IMR-90 (cell line): ENCODE data around the gene EIF4H. TPM values are rescaled to one million over a fixed set of nuclear protein-coding genes. Genes with fewer than 3 reads are reported as not detected.
A peak's percentile ranks its signal among the peaks of the same experiment; 100 is the strongest.

Experiments used
- ATAC-seq: fragments of 200-7000 bp; cut with Tn5 transposase; 2 replicates; pipeline ENCODE4 v1.9.1; 2020; ENCODE audit warnings: low read depth, mild to moderate bottlenecking, moderate library complexity
- BruUV-seq: library from RNA; stranded (reverse); fragments of 400-500 nt; replicated peaks from 2 replicates; lab custom pipeline; 2021; lab: Mats Ljungman, UMichigan
- CTCF ChIA-PET: fragments of 300-600 bp; formaldehyde crosslinking; extraction: SDS; loops from one replicate; lab custom pipeline; 2021; ENCODE audit warnings: antibody characterized with exemption; lab: Yijun Ruan, JAX
- POLR2A ChIA-PET: fragments of 300-600 bp; sonication (Branson Sonifier 250); formaldehyde crosslinking; loops from one replicate; lab custom pipeline; 2022; ENCODE audit warnings: antibody characterized with exemption; ENCODE audit not compliant: unreplicated experiment; lab: Charles Lee
- DNase-seq: peaks from one replicate; pipeline ENCODE4 v3.0.0; 2013
- H2AFZ ChIP-seq: replicated peaks from 2 replicates; pipeline ENCODE3; 2013; ENCODE audit warnings: low read length, mild to moderate bottlenecking; ENCODE audit not compliant: poor library complexity
- H2AK5ac ChIP-seq: 2 replicates; pipeline ENCODE4 v1.6.1; 2013; ENCODE audit warnings: low read depth, low read length, inconsistent platforms
- H2AK9ac ChIP-seq: replicated peaks from 2 replicates; pipeline ENCODE3; 2013; ENCODE audit warnings: mild to moderate bottlenecking, low read depth, low read length, moderate library complexity; ENCODE audit not compliant: poor library complexity
- H2BK120ac ChIP-seq: 2 replicates; pipeline ENCODE4 v1.6.1; 2013; ENCODE audit warnings: low read depth, low read length, inconsistent platforms
- H2BK15ac ChIP-seq: 3 replicates; pipeline ENCODE4 v1.6.1; 2013; ENCODE audit warnings: low read depth, low read length, inconsistent platforms
- H2BK20ac ChIP-seq: 2 replicates; pipeline ENCODE4 v1.6.1; 2013; ENCODE audit warnings: low read depth, mild to moderate bottlenecking, inconsistent platforms, low read length, moderate library complexity
- H2BK5ac ChIP-seq: 2 replicates; pipeline ENCODE4 v1.6.1; 2013; ENCODE audit warnings: mild to moderate bottlenecking, low read depth, low read length, inconsistent platforms; ENCODE audit not compliant: poor library complexity, severe bottlenecking
- H3K14ac ChIP-seq: replicated peaks from 2 replicates; pipeline ENCODE4 v1.6.1; 2013; ENCODE audit warnings: low read depth, low read length, inconsistent platforms
- H3K18ac ChIP-seq: 2 replicates; pipeline ENCODE4 v1.6.1; 2013; ENCODE audit warnings: low read depth, low read length, control low read depth
- H3K23ac ChIP-seq: 2 replicates; pipeline ENCODE4 v1.6.1; 2013; ENCODE audit warnings: low read depth, low read length, inconsistent platforms
- H3K27ac ChIP-seq: 2 replicates; pipeline ENCODE4 v1.5.1; 2013; ENCODE audit warnings: mild to moderate bottlenecking, control low read depth, low read length; ENCODE audit not compliant: insufficient read depth
- H3K27me3 ChIP-seq: 2 replicates; pipeline ENCODE4 v1.6.1; 2013; ENCODE audit warnings: low read length; ENCODE audit not compliant: control insufficient read depth, insufficient read depth
- H3K36me3 ChIP-seq: 2 replicates; pipeline ENCODE4 v1.6.1; 2013; ENCODE audit warnings: low read length, mixed read lengths; ENCODE audit not compliant: control insufficient read depth, insufficient read depth
- H3K4ac ChIP-seq: 2 replicates; pipeline ENCODE4 v1.6.1; 2013; ENCODE audit warnings: low read depth, low read length, inconsistent platforms
- H3K4me1 ChIP-seq: 2 replicates; pipeline ENCODE4 v1.6.1; 2013; ENCODE audit warnings: low read length, mixed read lengths; ENCODE audit not compliant: control insufficient read depth, insufficient read depth
- H3K4me2 ChIP-seq: 2 replicates; pipeline ENCODE4 v1.6.1; 2013; ENCODE audit warnings: low read depth, mild to moderate bottlenecking, control low read depth, low read length, moderate library complexity
- H3K4me3 ChIP-seq: 2 replicates; pipeline ENCODE4 v1.5.1; 2013; ENCODE audit warnings: low read depth, mild to moderate bottlenecking, control low read depth, low read length, moderate library complexity; ENCODE audit not compliant: insufficient read depth
- H3K56ac ChIP-seq: 2 replicates; pipeline ENCODE4 v1.6.1; 2013; ENCODE audit warnings: low read length, inconsistent platforms; ENCODE audit not compliant: insufficient read depth; ENCODE audit errors: extremely low read depth
- H3K79me1 ChIP-seq, 2 experiments: 2 replicates each; pipeline ENCODE4 v1.6.1; 2013; ENCODE audit warnings: low read length in 2 of 2, inconsistent platforms in 1 of 2, low read depth in 1 of 2
- H3K9ac ChIP-seq: 2 replicates; pipeline ENCODE4 v1.6.1; 2013; ENCODE audit warnings: low read depth, low read length, control low read depth
- H3K9me1 ChIP-seq: 2 replicates; pipeline ENCODE4 v1.6.1; 2013; ENCODE audit warnings: low read length, inconsistent platforms; ENCODE audit not compliant: insufficient read depth
- H3K9me3 ChIP-seq: 2 replicates; pipeline ENCODE4 v1.6.1; 2013; ENCODE audit warnings: low read length; ENCODE audit not compliant: control insufficient read depth, insufficient read depth
- H4K20me1 ChIP-seq: 2 replicates; pipeline ENCODE4 v1.6.1; 2013; ENCODE audit warnings: low read length, inconsistent platforms; ENCODE audit not compliant: insufficient read depth
- H4K5ac ChIP-seq: 2 replicates; pipeline ENCODE4 v1.6.1; 2013; ENCODE audit warnings: mild to moderate bottlenecking, low read depth, low read length, control low read depth
- H4K8ac ChIP-seq, 2 experiments: 2 replicates each; pipeline ENCODE4 v1.6.1; 2013; ENCODE audit warnings: low read depth in 2 of 2, low read length in 2 of 2, control low read depth in 1 of 2, inconsistent platforms in 1 of 2
- H4K91ac ChIP-seq: 2 replicates; pipeline ENCODE4 v1.6.1; 2013; ENCODE audit warnings: low read depth, low read length, inconsistent platforms; ENCODE audit not compliant: insufficient read depth
- MAFK ChIP-seq: IDR thresholded peaks from 2 replicates; pipeline ENCODE4 v1.6.1; 2012; ENCODE audit warnings: low read depth, low read length, improper control_type of control experiment
- MAZ ChIP-seq: IDR thresholded peaks from 2 replicates; pipeline ENCODE4 v1.6.1; 2012; ENCODE audit warnings: low read depth, mild to moderate bottlenecking, low read length, improper control_type of control experiment, moderate library complexity, borderline replicate concordance
- NFE2L2 ChIP-seq: fragments of 150-350 bp; IDR thresholded peaks from 2 replicates; pipeline ENCODE4 v1.6.1; 2016; ENCODE audit warnings: low read depth, mild to moderate bottlenecking, low read length
- POLR2A ChIP-seq: IDR thresholded peaks from 2 replicates; pipeline ENCODE4 v1.6.1; 2012; ENCODE audit warnings: mild to moderate bottlenecking, low read depth, low read length
- RAD21 ChIP-seq: IDR thresholded peaks from 2 replicates; pipeline ENCODE4 v1.6.1; 2012; ENCODE audit warnings: low read length, improper control_type of control experiment
- SMC3 ChIP-seq: fragments of 150-350 bp; IDR thresholded peaks from 2 replicates; pipeline ENCODE4 v1.6.1; 2016; ENCODE audit warnings: low read depth, mild to moderate bottlenecking, antibody characterized with exemption, low read length, moderate library complexity
- WGBS, 2 experiments: methylation state at CpG; one replicate each; pipeline versions ENCODE4 v1.1.5 to v1.1.7; 2013; ENCODE audit warnings: missing lambda C conversion rate in 2 of 2; ENCODE audit not compliant: insufficient read length in 1 of 2; ENCODE audit errors: extremely low coverage in 2 of 2; 5-methylcytosine and 5-hydroxymethylcytosine counted together
- dilution Hi-C: fragments of 300-500 bp; cut with HindIII; formaldehyde crosslinking; loops from one replicate; pipeline ENCODE4 v1.14.3; 2018; ENCODE audit warnings: low sequenced_read_pairs; ENCODE audit not compliant: unreplicated experiment
- in situ Hi-C: fragments of 300-500 bp; cut with MboI; formaldehyde crosslinking; loops from 3 replicates; pipeline ENCODE4 v1.14.3; 2019; ENCODE audit warnings: low sequenced_read_pairs, inconsistent platforms, mixed read lengths
- intact Hi-C: fragments of 100-400 bp; cut with micrococcal nuclease; formaldehyde crosslinking; loops from 2 replicates; pipeline ENCODE4 v1.10.0; 2022
- polyA plus RNA-seq, 3 experiments: library from polyadenylated mRNA; depleted of rRNA; stranded (reverse); fragments of >200 nt; gene quantifications; 2 replicates each; pipeline ENCODE4 v1.2.3, GENCODE V29; 2012; ENCODE audit warnings: low replicate concordance in 1 of 3
- total RNA-seq: library from RNA; depleted of rRNA; stranded (reverse); fragments of >200 nt; gene quantifications from 2 replicates; pipeline ENCODE4 v1.2.3, GENCODE V29; 2012
- TF ChIP-seq, protein P1 (sequence below): fragments of 150-350 bp; IDR thresholded peaks from 2 replicates; pipeline ENCODE4 v1.6.1; 2017; ENCODE audit warnings: mild to moderate bottlenecking, antibody characterized with exemption, low read length, low read depth

The EIF4H gene
- total and polyA plus RNA-seq, 2 of the 4 experiments (the other 2 are of a cell fraction), result 241 to 321 TPM

GRCh38 chr7:74215921-74216320 lies 41.8 kb downstream of the EIF4H start:
- Histone ChIP-seq H3K23ac (no peak overlapping the region), H3K4me3 (no peak overlapping the region), H2BK15ac (no peak overlapping the region), H3K9me1 (no peaks in the 10 kb centered on the region), H2AK9ac (peak overlapping the region; percentile 1), H3K79me1 (no peaks in the 10 kb centered on the region), H2AFZ (no peak overlapping the region), H3K9me3 (peaks cover 5% of the 10 kb centered on the region), H3K18ac (no peak overlapping the region), H3K4ac (no peak overlapping the region), H3K27me3 (no peaks in the 10 kb centered on the region; the same call in 1 of the 2 replicates), H3K27ac (no peak overlapping the region), H3K36me3 (no peaks in the 10 kb centered on the region), H4K20me1 (no peaks in the 10 kb centered on the region), H4K5ac (no peak overlapping the region), H4K91ac (no peak overlapping the region), H3K56ac (no peak overlapping the region), H2BK5ac (no peak overlapping the region), H2BK20ac (no peak overlapping the region), H3K4me1 (no peaks in the 10 kb centered on the region; the same call in 1 of the 2 replicates), H2BK120ac (no peak overlapping the region), H3K14ac (no peak overlapping the region), H4K8ac (no peak overlapping the region), H3K4me2 (no peak overlapping the region), H2AK5ac (no peak overlapping the region), H3K9ac (no peak overlapping the region)
- no TSS peak for BruUV-seq
- 67% methylated on average over 4 of the region's 15 CpGs; no CpG with 5 or more reads in 1 of the 2 experiments for WGBS, 2 experiments
- CTCF ChIA-PET, result no interaction called here
- DNase-seq, result no peak
- dilution Hi-C loops (no loop called here), intact Hi-C loops (no loop called here), in situ Hi-C loops (loop anchor here (25.0 kb wide), 1 partner anchor 346 kb away; no protein-coding TSS in a partner anchor)
- POLR2A ChIA-PET, result interaction anchor here (0.5 kb wide), 2 partner anchors 136 to 137 kb away, joined by 3 to 5 read pairs; no protein-coding TSS in a partner anchor
- ATAC-seq, result no peak
- TF ChIP-seq, protein P1, sequence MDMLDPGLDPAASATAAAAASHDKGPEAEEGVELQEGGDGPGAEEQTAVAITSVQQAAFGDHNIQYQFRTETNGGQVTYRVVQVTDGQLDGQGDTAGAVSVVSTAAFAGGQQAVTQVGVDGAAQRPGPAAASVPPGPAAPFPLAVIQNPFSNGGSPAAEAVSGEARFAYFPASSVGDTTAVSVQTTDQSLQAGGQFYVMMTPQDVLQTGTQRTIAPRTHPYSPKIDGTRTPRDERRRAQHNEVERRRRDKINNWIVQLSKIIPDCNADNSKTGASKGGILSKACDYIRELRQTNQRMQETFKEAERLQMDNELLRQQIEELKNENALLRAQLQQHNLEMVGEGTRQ, result no peak
- TF ChIP-seq SMC3, result no peak
- TF ChIP-seq MAZ, result no peak
- TF ChIP-seq RAD21, result no peak
- no peak for TF ChIP-seq NFE2L2
- TF ChIP-seq MAFK, result no peak
- no peak for TF ChIP-seq POLR2A
